PC-9 (cell line): Measurements from ENCODE around the gene PIAS1. TPM values are rescaled to one million over a fixed set of nuclear protein-coding genes. Genes with fewer than 3 reads are reported as not detected.

Experiments used
- BruUV-seq: library from RNA; stranded (reverse); fragments of 400-500 nt; replicated peaks from 2 replicates; lab custom pipeline; 2021; lab: Mats Ljungman, UMichigan
- CTCF ChIA-PET: fragments of 300-600 bp; sonication (Branson Sonifier 250); formaldehyde crosslinking; loops from one replicate; lab custom pipeline; 2022; ENCODE audit warnings: antibody characterized with exemption; lab: Charles Lee
- POLR2A ChIA-PET: fragments of 300-600 bp; sonication (Branson Sonifier 250); formaldehyde crosslinking; loops from one replicate; lab custom pipeline; 2022; ENCODE audit warnings: antibody characterized with exemption; ENCODE audit not compliant: unreplicated experiment; lab: Charles Lee
- DNase-seq, 2 experiments: peaks; one replicate each; pipeline versions ENCODE4 v3.0.0 to v3.0.0-alpha.2; 2015 to 2022; ENCODE audit warnings: mixed read lengths in 1 of 2
- H2AFZ ChIP-seq: fragments of 200-600 bp; sonication (generic); 2 replicates; pipeline ENCODE4 v1.8.1; 2017; ENCODE audit warnings: antibody characterized with exemption
- H3F3A ChIP-seq: fragments of 200-600 bp; sonication (generic); 2 replicates; pipeline ENCODE4 v1.8.1; 2017; ENCODE audit warnings: antibody characterized with exemption, mild to moderate bottlenecking, low read depth; ENCODE audit not compliant: insufficient read depth
- H3K27ac ChIP-seq: fragments of 200-600 bp; sonication (generic); 2 replicates; pipeline ENCODE4 v1.6.1; 2016; ENCODE audit warnings: mixed run types
- H3K27me3 ChIP-seq: fragments of 200-600 bp; sonication (generic); 2 replicates; pipeline ENCODE4 v1.6.1; 2016; ENCODE audit warnings: low read depth, mixed run types; ENCODE audit not compliant: insufficient read depth
- H3K36me3 ChIP-seq: fragments of 200-600 bp; sonication (generic); 2 replicates; pipeline ENCODE4 v1.6.1; 2016; ENCODE audit warnings: low read depth, mixed run types
- H3K4me1 ChIP-seq: fragments of 200-600 bp; sonication (generic); replicated peaks from 2 replicates; pipeline ENCODE4 v1.6.1; 2016; ENCODE audit warnings: mixed run types; ENCODE audit not compliant: insufficient read depth
- H3K4me2 ChIP-seq: fragments of 200-600 bp; sonication (generic); 2 replicates; pipeline ENCODE4 v1.6.1; 2017; ENCODE audit warnings: mixed run types
- H3K4me3 ChIP-seq: fragments of 200-600 bp; sonication (generic); 2 replicates; pipeline ENCODE4 v1.6.1; 2016; ENCODE audit warnings: mixed run types
- H3K79me2 ChIP-seq: fragments of 200-600 bp; sonication (generic); 2 replicates; pipeline ENCODE4 v1.6.1; 2017; ENCODE audit warnings: low read depth, mixed run types
- H3K9me2 ChIP-seq: fragments of 200-600 bp; sonication (generic); 2 replicates; pipeline ENCODE4 v1.8.1; 2017; ENCODE audit warnings: mild to moderate bottlenecking; ENCODE audit not compliant: insufficient read depth
- H3K9me3 ChIP-seq: fragments of 200-600 bp; sonication (generic); 2 replicates; pipeline ENCODE4 v1.8.1; 2016; ENCODE audit warnings: low read depth; ENCODE audit not compliant: insufficient read depth
- H4K20me1 ChIP-seq: fragments of 200-600 bp; sonication (generic); 2 replicates; pipeline ENCODE4 v1.8.1; 2017; ENCODE audit not compliant: insufficient read depth
- EZH2 ChIP-seq: fragments of 200-600 bp; sonication (generic); IDR thresholded peaks from 2 replicates; pipeline ENCODE4 v1.8.0; 2017; ENCODE audit warnings: antibody characterized with exemption, low read depth
- intact Hi-C: fragments of 100-400 bp; cut with micrococcal nuclease; formaldehyde crosslinking; loops from one replicate; pipeline ENCODE4 v1.10.0; 2022; ENCODE audit not compliant: unreplicated experiment
- total RNA-seq: library from RNA; stranded (reverse); gene quantifications from 2 replicates; pipeline ENCODE4 v1.2.3, GENCODE V29; 2021
- TF ChIP-seq, protein P1 (sequence below): fragments of 200-600 bp; sonication (generic); conservative IDR thresholded peaks from 2 replicates; pipeline ENCODE4 v1.6.1; 2017; ENCODE audit warnings: mixed run types, antibody characterized with exemption, mild to moderate bottlenecking, moderate library complexity

The PIAS1 gene
- total RNA-seq, 1 experiment from 2014 or later, result 42.5 TPM

DNA sequence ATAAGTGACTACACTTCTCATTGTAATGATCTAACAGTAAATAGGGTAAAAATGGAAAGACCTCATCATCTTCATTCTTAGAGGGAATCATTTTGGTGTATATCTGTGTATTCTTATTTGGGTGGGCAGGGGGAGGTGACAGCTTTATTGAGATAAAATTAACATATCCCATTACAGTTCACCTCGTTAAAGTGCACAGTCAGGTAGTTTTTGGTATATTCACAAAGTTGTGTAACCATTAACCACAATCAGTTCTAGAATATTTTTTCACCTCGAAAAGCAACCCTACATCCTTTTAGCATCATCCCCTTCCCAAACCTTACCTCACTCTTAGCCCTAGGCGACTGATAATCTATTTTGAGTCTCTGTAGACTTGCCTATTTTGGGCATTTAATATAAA lies 8.1 kb downstream of the PIAS1 start:
- BruUV-seq, result no TSS peak
- intact Hi-C loops, result no loop called here
- Histone ChIP-seq H3K27me3 (no peaks in the 10 kb centered on the region), H3K4me1 (peaks cover under 1% of the 10 kb centered on the region; the same call in 1 of the 2 replicates), H4K20me1 (peaks cover 20% of the 10 kb centered on the region), H3K36me3 (no peaks in the 10 kb centered on the region), H3K9me2 (no peaks in the 10 kb centered on the region), H3K4me3 (no peak overlapping the region), H2AFZ (no peak overlapping the region), H3K9me3 (no peaks in the 10 kb centered on the region), H3K4me2 (no peak overlapping the region), H3F3A (no peaks in the 10 kb centered on the region), H3K79me2 (peaks cover 98% of the 10 kb centered on the region), H3K27ac (no peak overlapping the region)
- ChIA-PET POLR2A (no interaction called here), CTCF (no interaction called here)
- no peak for DNase-seq
- TF ChIP-seq, protein P1, sequence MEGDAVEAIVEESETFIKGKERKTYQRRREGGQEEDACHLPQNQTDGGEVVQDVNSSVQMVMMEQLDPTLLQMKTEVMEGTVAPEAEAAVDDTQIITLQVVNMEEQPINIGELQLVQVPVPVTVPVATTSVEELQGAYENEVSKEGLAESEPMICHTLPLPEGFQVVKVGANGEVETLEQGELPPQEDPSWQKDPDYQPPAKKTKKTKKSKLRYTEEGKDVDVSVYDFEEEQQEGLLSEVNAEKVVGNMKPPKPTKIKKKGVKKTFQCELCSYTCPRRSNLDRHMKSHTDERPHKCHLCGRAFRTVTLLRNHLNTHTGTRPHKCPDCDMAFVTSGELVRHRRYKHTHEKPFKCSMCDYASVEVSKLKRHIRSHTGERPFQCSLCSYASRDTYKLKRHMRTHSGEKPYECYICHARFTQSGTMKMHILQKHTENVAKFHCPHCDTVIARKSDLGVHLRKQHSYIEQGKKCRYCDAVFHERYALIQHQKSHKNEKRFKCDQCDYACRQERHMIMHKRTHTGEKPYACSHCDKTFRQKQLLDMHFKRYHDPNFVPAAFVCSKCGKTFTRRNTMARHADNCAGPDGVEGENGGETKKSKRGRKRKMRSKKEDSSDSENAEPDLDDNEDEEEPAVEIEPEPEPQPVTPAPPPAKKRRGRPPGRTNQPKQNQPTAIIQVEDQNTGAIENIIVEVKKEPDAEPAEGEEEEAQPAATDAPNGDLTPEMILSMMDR, result no peak
- TF ChIP-seq EZH2, result no peak

DNA sequence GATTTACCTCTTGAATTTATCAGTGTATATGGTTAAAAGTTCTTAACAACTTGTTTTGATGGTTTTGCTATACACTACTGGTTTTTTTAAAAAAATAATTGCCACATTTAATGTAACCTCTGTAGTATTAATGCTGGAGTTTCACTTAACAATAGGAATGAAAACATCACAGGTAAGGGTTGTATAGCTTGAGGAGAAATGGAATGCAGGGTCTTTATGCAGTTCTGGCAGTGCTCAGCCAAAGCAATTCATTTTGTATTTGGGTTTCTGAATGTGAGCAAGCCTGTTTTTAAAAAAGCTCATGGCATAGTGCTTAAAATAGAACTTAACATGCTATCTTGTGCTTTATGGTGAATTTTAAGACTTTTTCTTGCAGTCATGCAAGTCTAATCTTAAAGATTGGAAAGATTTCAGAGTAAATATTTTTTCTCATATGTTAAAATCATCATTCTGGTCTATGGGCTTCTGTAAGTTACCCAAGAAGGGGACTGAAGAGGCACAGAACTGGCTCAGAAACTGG lies 8.9 kb downstream of the PIAS1 start:
- no peaks in the 10 kb centered on the region for H3K9me2 ChIP-seq
- TF ChIP-seq EZH2, result no peak
- TF ChIP-seq, protein P1, result no peak
- ChIA-PET CTCF (no interaction called here), POLR2A (no interaction called here)
- DNase-seq, result no peak
- H3K27me3 ChIP-seq, result no peaks in the 10 kb centered on the region
- BruUV-seq, result no TSS peak
- H4K20me1 ChIP-seq, result peaks cover 20% of the 10 kb centered on the region
- intact Hi-C loops, result no loop called here
- H2AFZ ChIP-seq, result no peak overlapping the region
- H3F3A ChIP-seq, result no peaks in the 10 kb centered on the region
- no peak overlapping the region for H3K27ac ChIP-seq
- H3K4me1 ChIP-seq, result no peaks in the 10 kb centered on the region
- peaks cover 94% of the 10 kb centered on the region for H3K79me2 ChIP-seq
- H3K4me2 ChIP-seq, result no peak overlapping the region
- H3K4me3 ChIP-seq, result no peak overlapping the region
- no peaks in the 10 kb centered on the region for H3K36me3 ChIP-seq
- no peaks in the 10 kb centered on the region for H3K9me3 ChIP-seq

DNA sequence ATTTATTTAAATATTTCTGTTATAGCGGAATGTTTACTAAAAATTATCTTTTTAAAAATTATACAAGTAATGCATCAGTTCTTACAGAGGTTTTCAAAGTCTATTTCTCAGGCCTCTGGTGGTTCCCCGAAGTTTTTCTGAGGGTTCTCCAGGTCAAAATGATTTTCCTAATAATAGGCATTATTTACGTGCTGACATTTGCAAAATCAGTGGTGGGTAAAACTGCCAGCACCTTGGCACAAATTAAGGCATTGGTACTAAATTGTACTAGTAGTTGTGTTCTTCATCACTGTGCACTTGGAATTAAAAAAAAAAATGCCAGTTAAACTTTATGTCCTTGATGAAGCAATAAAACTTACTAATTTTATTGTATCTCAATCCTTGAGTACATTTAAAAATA lies 9.5 kb downstream of the PIAS1 start:
- no peak overlapping the region for H3K27ac ChIP-seq
- no TSS peak for BruUV-seq
- H3K4me2 ChIP-seq, result no peak overlapping the region
- no peak for TF ChIP-seq EZH2
- TF ChIP-seq, protein P1, result no peak
- DNase-seq, result no peak
- intact Hi-C loops, result no loop called here
- ChIA-PET POLR2A (no interaction called here), CTCF (no interaction called here)
- peaks cover 94% of the 10 kb centered on the region for H3K79me2 ChIP-seq
- H3K9me2 ChIP-seq, result no peaks in the 10 kb centered on the region
- H2AFZ ChIP-seq, result no peak overlapping the region
- H3K36me3 ChIP-seq, result no peaks in the 10 kb centered on the region
- no peaks in the 10 kb centered on the region for H3K27me3 ChIP-seq
- no peaks in the 10 kb centered on the region for H3K9me3 ChIP-seq
- peaks cover 20% of the 10 kb centered on the region for H4K20me1 ChIP-seq
- no peaks in the 10 kb centered on the region for H3K4me1 ChIP-seq
- no peak overlapping the region for H3K4me3 ChIP-seq
- H3F3A ChIP-seq, result no peaks in the 10 kb centered on the region
